IPS-18c (cell line): ENCODE data around the gene TMEM80.
"Not testable (repeated sequence)": the region's sequence is repeated elsewhere in the genome, so short reads cannot be mapped to it uniquely, and the experiment has no call there.

ENCODE experiments used
- H3K4me3 ChIP-seq: 2 replicates; pipeline ENCODE4 v1.7.0; 2013; ENCODE audit warnings: low read depth, mild to moderate bottlenecking, low read length, moderate library complexity; ENCODE audit not compliant: insufficient read depth
- H3K9me3 ChIP-seq: one replicate; pipeline ENCODE4 v1.6.1; 2013; ENCODE audit warnings: mild to moderate bottlenecking, low read length, moderate library complexity; ENCODE audit not compliant: control insufficient read depth, insufficient read depth

The TMEM80 gene

GRCh38 chr11:665704-666281 is 29.8 kb upstream of the TMEM80 start:
- no peaks in the 10 kb centered on the region for H3K9me3 ChIP-seq

GRCh38 chr11:673866-674265 is 21.8 kb upstream of the TMEM80 start:
- H3K9me3 ChIP-seq, result peaks cover 2% of the 10 kb centered on the region
- H3K4me3 ChIP-seq, result no peak overlapping the region

More at GRCh38 chr11:665704-666281, 29.8 kb upstream of the TMEM80 start:
- no peak overlapping the region for H3K4me3 ChIP-seq

- Histone ChIP-seq H3K4me3 (no peak overlapping the region), H3K9me3 (peaks cover 2% of the 10 kb centered on the region)
Measured at GRCh38 chr11:674406-674805, 21.2 kb upstream of the TMEM80 start.

GRCh38 chr11:678297-678696 is 17.3 kb upstream of the TMEM80 start:
- no peak overlapping the region for H3K4me3 ChIP-seq
- H3K9me3 ChIP-seq, result peaks cover 4% of the 10 kb centered on the region

- peaks cover 4% of the 10 kb centered on the region for H3K9me3 ChIP-seq
Measured at GRCh38 chr11:679271-680207, 16.1 kb upstream of the TMEM80 start.

GRCh38 chr11:680476-680875 is 15.1 kb upstream of the TMEM80 start:
- H3K9me3 ChIP-seq, result peaks cover 4% of the 10 kb centered on the region
- H3K4me3 ChIP-seq, result no peak overlapping the region

More at GRCh38 chr11:679271-680207, 16.1 kb upstream of the TMEM80 start:
- H3K4me3 ChIP-seq, result no peak overlapping the region

- no peak overlapping the region for H3K4me3 ChIP-seq
Measured at GRCh38 chr11:680970-681369, 14.6 kb upstream of the TMEM80 start.

GRCh38 chr11:686451-687243 is 9.0 kb upstream of the TMEM80 start:
- Histone ChIP-seq H3K9me3 (no peaks in the 10 kb centered on the region), H3K4me3 (no peak overlapping the region)

More at GRCh38 chr11:680970-681369, 14.6 kb upstream of the TMEM80 start:
- peaks cover 4% of the 10 kb centered on the region for H3K9me3 ChIP-seq

- no peaks in the 10 kb centered on the region for H3K9me3 ChIP-seq
- H3K4me3 ChIP-seq, result no peak overlapping the region
Measured at GRCh38 chr11:687751-688150, 7.9 kb upstream of the TMEM80 start.

- no peaks in the 10 kb centered on the region for H3K9me3 ChIP-seq
- H3K4me3 ChIP-seq, result no peak overlapping the region
Measured at GRCh38 chr11:688681-689080, 6.9 kb upstream of the TMEM80 start.

- peaks cover 2% of the 10 kb centered on the region for H3K9me3 ChIP-seq
- H3K4me3 ChIP-seq, result no peak overlapping the region
Measured at GRCh38 chr11:689625-690024, 6.0 kb upstream of the TMEM80 start.

- H3K4me3 ChIP-seq, H3K9me3 ChIP-seq: not testable (repeated sequence)
Measured at GRCh38 chr11:690244-690643, 5.4 kb upstream of the TMEM80 start.

- Histone ChIP-seq H3K9me3 (peaks cover 2% of the 10 kb centered on the region), H3K4me3 (no peak overlapping the region)
Measured at GRCh38 chr11:690738-691633, 4.6 kb upstream of the TMEM80 start.

- Histone ChIP-seq H3K4me3 (no peak overlapping the region), H3K9me3 (peaks cover 2% of the 10 kb centered on the region)
Measured at GRCh38 chr11:691710-692590, 3.7 kb upstream of the TMEM80 start.

- H3K9me3 ChIP-seq, result peaks cover 2% of the 10 kb centered on the region
- no peak overlapping the region for H3K4me3 ChIP-seq
Measured at GRCh38 chr11:692824-693414, 2.7 kb upstream of the TMEM80 start.
